BLaER1 treated with 17β-estradiol and CSF1 and Interleukin-3, amounts not matched to agents 10 nM and 100 nM (cell line): ENCODE measurements around the gene C11orf86.
A peak's percentile ranks its signal among the peaks of the same experiment; 100 is the strongest.

Experiments
- H3K27ac ChIP-seq, 11 experiments: shearing (Covaris generic); formaldehyde crosslinking; 2 replicates each; pipeline ENCODE4 v1.8.1; 2022
- H3K27me3 ChIP-seq, 11 experiments: shearing (Covaris generic); formaldehyde crosslinking; 2 replicates each; pipeline ENCODE4 v1.8.1; 2022
- H3K36me3 ChIP-seq, 11 experiments: shearing (Covaris generic); formaldehyde crosslinking; 2 replicates each; pipeline ENCODE4 v1.8.1; 2022
- H3K4me1 ChIP-seq, 10 experiments: shearing (Covaris generic); formaldehyde crosslinking; 2 replicates each; pipeline ENCODE4 v1.8.1; 2022
- H3K4me2 ChIP-seq, 11 experiments: shearing (Covaris generic); formaldehyde crosslinking; 2 replicates each; pipeline ENCODE4 v1.8.1; 2022
- H3K4me3 ChIP-seq, 10 experiments: shearing (Covaris generic); formaldehyde crosslinking; 2 replicates each; pipeline ENCODE4 v1.8.1; 2022
- H3K9ac ChIP-seq, 11 experiments: shearing (Covaris generic); formaldehyde crosslinking; 2 replicates each; pipeline ENCODE4 v1.8.1; 2022
- H3K9me3 ChIP-seq, 11 experiments: shearing (Covaris generic); formaldehyde crosslinking; replicated peaks in 1 of 11; 2 replicates each; pipeline ENCODE4 v1.8.1; 2022
- H4K20me1 ChIP-seq, 11 experiments: shearing (Covaris generic); formaldehyde crosslinking; 2 replicates each; pipeline ENCODE4 v1.8.1; 2022
- Cebpa-rat ChIP-seq, 11 experiments: shearing (Covaris generic); IDR thresholded peaks; 2 replicates each; pipeline ENCODE4 v1.8.1; 2022

C11orf86 gene

DNA sequence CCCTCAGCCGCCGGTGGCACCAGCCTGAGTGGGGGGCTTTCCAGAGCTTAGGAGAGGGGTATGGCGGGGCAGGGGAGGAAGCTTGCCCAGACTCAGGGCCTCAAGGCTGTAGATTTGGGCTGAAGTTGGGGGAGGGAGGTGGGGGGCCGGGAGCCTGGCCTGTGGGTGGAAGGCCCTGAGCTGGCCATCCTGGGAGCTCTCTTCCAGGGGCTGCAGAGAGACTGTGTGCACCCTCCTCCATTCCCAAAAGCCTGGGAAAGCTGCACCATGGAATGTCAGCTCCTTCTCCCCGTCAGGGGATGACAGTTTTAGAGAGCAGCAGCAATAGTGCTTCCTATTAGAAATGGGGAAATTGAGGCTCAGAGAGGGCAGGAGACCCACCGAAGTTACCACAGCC lies 48.9 kb downstream of the C11orf86 start:
- Histone ChIP-seq H3K27me3 (peaks cover 43 to 92% (median 67%) of the 10 kb centered on the region in 11 experiments), H3K4me1 (peaks cover 27 to 40% (median 35%) of the 10 kb centered on the region in 10 experiments), H3K27ac (no peak overlapping the region), H3K9ac (no peak overlapping the region), H3K36me3 (no peaks in the 10 kb centered on the region), H3K9me3 (0 out of 22 replicates have a peak, but pooled peaks cover 0 to 4% (median 0%) of the 10 kb centered on the region in 11 experiments), H3K4me3 (no peak overlapping the region), H4K20me1 (peaks cover 0 to 87% (median 28%) of the 10 kb centered on the region in 11 experiments; a peak in 18 of 22 replicates), H3K4me2 (peak overlapping the region; percentile 49 to 84 (median 72))
- no peak for TF ChIP-seq Cebpa-rat (IDR thresholded peaks at IDR 0.05)

DNA sequence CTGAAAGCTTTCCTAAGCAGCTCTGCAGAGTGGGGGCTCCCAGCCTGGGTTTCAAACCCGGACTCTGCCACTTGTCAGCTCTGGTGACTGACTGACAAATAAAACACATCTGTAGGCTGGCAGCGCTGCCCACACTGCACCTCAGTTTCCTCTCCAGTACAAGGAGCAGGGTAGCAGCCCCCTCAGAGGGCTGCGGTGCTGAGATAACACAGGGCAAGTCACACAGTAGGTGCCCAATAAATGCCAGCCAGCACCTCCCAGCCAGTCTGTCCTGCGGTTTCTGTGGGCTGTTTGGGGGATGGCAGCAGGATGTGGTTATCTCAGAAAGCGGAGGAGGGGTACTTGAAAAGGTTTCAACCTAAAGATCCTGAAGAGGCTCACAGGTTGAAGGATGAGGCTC lies 49.3 kb downstream of the C11orf86 start:
- H3K4me3 ChIP-seq = no peak overlapping the region
- H3K36me3 ChIP-seq = no peaks in the 10 kb centered on the region
- H3K27ac ChIP-seq = no peak overlapping the region
- no peaks in the 10 kb centered on the region for H3K9me3 ChIP-seq
- peaks cover 27 to 40% (median 35%) of the 10 kb centered on the region in 10 experiments for H3K4me1 ChIP-seq
- peaks cover 43 to 95% (median 71%) of the 10 kb centered on the region in 11 experiments for H3K27me3 ChIP-seq
- no peak for TF ChIP-seq Cebpa-rat (IDR thresholded peaks at IDR 0.05)
- peaks cover 0 to 91% (median 28%) of the 10 kb centered on the region in 11 experiments; a peak in 18 of 22 replicates for H4K20me1 ChIP-seq
- peak overlapping the region; percentile 49 to 84 (median 72) for H3K4me2 ChIP-seq
- no peak overlapping the region for H3K9ac ChIP-seq

DNA sequence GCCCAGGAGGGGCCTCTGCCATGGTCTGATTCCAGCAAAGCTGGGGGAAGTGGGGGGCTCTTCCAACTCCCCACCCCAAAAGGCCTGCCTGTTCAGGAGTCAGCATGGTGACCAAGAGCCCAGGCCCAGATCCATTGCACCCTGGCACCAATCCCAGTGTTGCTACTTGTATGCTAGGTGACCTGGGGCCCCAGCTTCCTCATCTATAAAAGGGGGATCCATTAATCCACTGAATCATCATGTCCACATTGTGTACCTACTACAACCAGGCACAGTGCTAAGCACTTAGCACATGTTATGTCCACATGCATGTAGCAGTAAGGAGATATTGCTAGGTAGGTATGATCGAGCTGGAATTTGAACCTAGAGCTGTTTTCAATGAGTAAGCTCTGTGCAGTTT lies 49.9 kb downstream of the C11orf86 start:
- no peak overlapping the region for H3K9ac ChIP-seq
- H3K27me3 ChIP-seq = peaks cover 43 to 98% (median 71%) of the 10 kb centered on the region in 11 experiments

DNA sequence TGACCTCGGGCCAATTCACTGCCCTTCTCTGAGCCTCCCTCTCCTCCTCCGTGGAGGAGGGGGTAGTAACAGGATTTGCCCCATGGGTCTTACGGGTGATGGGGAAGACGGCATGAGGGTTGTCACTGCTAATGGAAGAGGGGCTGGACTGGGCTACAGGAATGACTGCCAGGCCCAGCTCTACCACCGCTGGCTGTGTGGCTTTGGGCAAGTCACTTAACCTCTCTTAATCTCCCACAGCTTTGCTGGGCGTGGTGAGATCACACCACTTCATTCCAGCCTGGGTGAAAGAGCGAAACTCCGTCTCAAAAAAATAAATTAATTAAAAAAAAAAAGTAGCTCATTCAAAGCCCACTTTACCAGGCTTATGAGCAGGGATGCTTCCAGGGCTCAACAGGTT lies 50.6 kb downstream of the C11orf86 start:
- Histone ChIP-seq H3K4me2 (0 out of 22 replicates have a peak overlapping the region, but pooled peaks of 1 of the 11 experiments have one; percentile 74), H3K9me3 (no peaks in the 10 kb centered on the region), H3K27ac (no peak overlapping the region), H3K4me3 (no peak overlapping the region), H3K4me1 (peaks cover 27 to 50% (median 43%) of the 10 kb centered on the region in 10 experiments), H3K9ac (no peak overlapping the region), H4K20me1 (peaks cover 0 to 94% (median 28%) of the 10 kb centered on the region in 11 experiments; a peak in 18 of 22 replicates), H3K27me3 (peaks cover 43 to 98% (median 68%) of the 10 kb centered on the region in 11 experiments), H3K36me3 (no peaks in the 10 kb centered on the region)
- no peak for TF ChIP-seq Cebpa-rat (IDR thresholded peaks at IDR 0.05)

More for the DNA sequence above, 49.9 kb downstream of the C11orf86 start:
- H3K4me2 ChIP-seq = peak overlapping the region; percentile 49 to 84 (median 72)
- peaks cover 27 to 43% (median 37%) of the 10 kb centered on the region in 10 experiments for H3K4me1 ChIP-seq
- H3K36me3 ChIP-seq = no peaks in the 10 kb centered on the region
- H3K4me3 ChIP-seq = no peak overlapping the region
- no peaks in the 10 kb centered on the region for H3K9me3 ChIP-seq
- TF ChIP-seq Cebpa-rat (IDR thresholded peaks at IDR 0.05) = no peak
- no peak overlapping the region for H3K27ac ChIP-seq
- H4K20me1 ChIP-seq = peaks cover 0 to 94% (median 28%) of the 10 kb centered on the region in 11 experiments; a peak in 18 of 22 replicates
